HepG2 (cell line): Measurements from ENCODE around the gene FURIN. TPM values are rescaled to one million over a fixed set of nuclear protein-coding genes. Genes with fewer than 3 reads are reported as not detected.

Experiments used
- ATAC-seq: fragments of 200-7000 bp; cut with Tn5 transposase; 3 replicates; pipeline ENCODE4 v1.9.1; 2020; ENCODE audit warnings: mild to moderate bottlenecking, moderate library complexity
- BruUV-seq: library from RNA; stranded (reverse); fragments of 400-500 nt; replicated peaks from 2 replicates; lab custom pipeline; 2021; lab: Mats Ljungman, UMichigan
- CTCF ChIA-PET: fragments of 300-600 bp; formaldehyde crosslinking; extraction: SDS; loops from one replicate; lab custom pipeline; 2021; ENCODE audit warnings: low total read pairs, inconsistent platforms, low intra/inter-chr PET ratio; lab: Yijun Ruan, JAX
- POLR2A ChIA-PET: fragments of 350-600 bp; sonication (Branson Sonifier 250); formaldehyde crosslinking; loops from one replicate; lab custom pipeline; 2020; ENCODE audit warnings: antibody characterized with exemption, inconsistent platforms; lab: Yijun Ruan, JAX
- DNase-seq: peaks from one replicate; pipeline ENCODE4 v3.0.0-alpha.2; 2015; ENCODE audit warnings: low spot score
- FAIRE-seq: peaks from 3 replicates; lab custom pipeline; 2011; peaks lifted over from hg19 to GRCh38; lab: Jason Lieb, UNC
- H2AFZ ChIP-seq: one replicate; pipeline ENCODE4 v1.6.1; 2011; ENCODE audit warnings: low read length, inconsistent platforms
- H3K27ac ChIP-seq: fragments of 300-600 bp; 3 replicates; pipeline ENCODE4 v1.8.0; 2011; ENCODE audit warnings: mixed run types, mild to moderate bottlenecking, mixed read lengths, low read length, inconsistent platforms; ENCODE audit not compliant: insufficient read depth; ENCODE audit errors: extremely low read length
- H3K27me3 ChIP-seq, 2 experiments: fragments of 200-600 bp in 1 of 2; 2 replicates in 1 of 2; 3 replicates in 1 of 2; pipeline versions ENCODE4 v1.6.0 to v1.8.0; 2011; ENCODE audit warnings: low read length in 2 of 2, mild to moderate bottlenecking in 2 of 2, moderate library complexity in 2 of 2, inconsistent platforms in 1 of 2; ENCODE audit not compliant: insufficient read depth in 2 of 2, control insufficient read depth in 1 of 2
- H3K36me3 ChIP-seq, 2 experiments: fragments of 200-600 bp in 1 of 2; replicated peaks in 1 of 2; 2 replicates in 1 of 2; 3 replicates in 1 of 2; pipeline versions ENCODE4 v1.5.1 to v1.8.0; 2011; ENCODE audit warnings: low read length in 2 of 2, inconsistent platforms in 1 of 2; ENCODE audit not compliant: insufficient read depth in 2 of 2, control insufficient read depth in 1 of 2
- H3K4me1 ChIP-seq: 2 replicates; pipeline ENCODE4 v1.5.1; 2012; ENCODE audit warnings: low read length, inconsistent platforms; ENCODE audit not compliant: insufficient read depth
- H3K4me2 ChIP-seq: 2 replicates; pipeline ENCODE4 v1.6.0; 2011; ENCODE audit warnings: low read depth, low read length, inconsistent platforms
- H3K4me3 ChIP-seq, 3 experiments: fragments of 200-600 bp in 1 of 3; sonication (generic), shearing (Covaris generic) in 1 of 3; replicated peaks in 1 of 3; 2 replicates each; pipeline ENCODE4 v1.5.1; 2011 to 2016; ENCODE audit warnings: low read length in 3 of 3, inconsistent platforms in 2 of 3, low read depth in 2 of 3, mild to moderate bottlenecking in 2 of 3, control low read depth in 1 of 3, mixed read lengths in 1 of 3; ENCODE audit not compliant: insufficient read depth in 1 of 3
- H3K79me2 ChIP-seq: one replicate; pipeline ENCODE4 v1.6.1; 2011; ENCODE audit warnings: low read length, inconsistent platforms; ENCODE audit not compliant: insufficient read depth
- H3K9ac ChIP-seq: 2 replicates; pipeline ENCODE4 v1.6.0; 2011; ENCODE audit warnings: mild to moderate bottlenecking, low read depth, low read length, inconsistent platforms; ENCODE audit not compliant: insufficient read depth
- H3K9me3 ChIP-seq: 2 replicates; pipeline ENCODE4 v1.5.1; 2012; ENCODE audit warnings: mild to moderate bottlenecking, low read length
- H4K20me1 ChIP-seq: 2 replicates; pipeline ENCODE4 v1.6.0; 2011; ENCODE audit warnings: inconsistent platforms, mild to moderate bottlenecking, low read length, moderate library complexity; ENCODE audit not compliant: insufficient read depth
- AGO2 ChIP-seq: fragments of 200-400 bp; formaldehyde crosslinking; optimal IDR thresholded peaks from 2 replicates; pipeline ENCODE3; 2017; ENCODE audit warnings: mild to moderate bottlenecking, low read depth, low read length, moderate library complexity
- FOXC1 ChIP-seq: sonication (generic); formaldehyde crosslinking; IDR thresholded peaks from 2 replicates; pipeline ENCODE4 v1.8.0; 2022; ENCODE audit warnings: mild to moderate bottlenecking, missing genetic modification reagents, borderline replicate concordance
- PPARG ChIP-seq: conservative IDR thresholded peaks from 2 replicates; pipeline ENCODE4 v1.6.1; 2016; ENCODE audit warnings: missing biosample characterization, missing genetic modification reagents
- SNAPC2 ChIP-seq: sonication (generic); formaldehyde crosslinking; IDR thresholded peaks from 2 replicates; pipeline ENCODE4 v1.8.1; 2022; ENCODE audit warnings: mild to moderate bottlenecking, missing genetic modification reagents
- SRSF9 ChIP-seq: fragments of 200-400 bp; formaldehyde crosslinking; IDR thresholded peaks from 2 replicates; pipeline ENCODE4 v1.6.1; 2018; ENCODE audit warnings: borderline replicate concordance, mild to moderate bottlenecking, low read depth, low read length; ENCODE audit not compliant: insufficient read depth, poor library complexity, severe bottlenecking
- ZBTB39 ChIP-seq: sonication (generic); formaldehyde crosslinking; IDR thresholded peaks from 2 replicates; pipeline ENCODE4 v1.5.0; 2020; ENCODE audit warnings: missing genetic modification reagents
- ZNF30 ChIP-seq: sonication (generic); formaldehyde crosslinking; IDR thresholded peaks from 2 replicates; pipeline ENCODE4 v1.5.0; 2020; ENCODE audit warnings: mild to moderate bottlenecking, missing genetic modification reagents
- ZNF597 ChIP-seq: sonication (generic); formaldehyde crosslinking; IDR thresholded peaks from 2 replicates; pipeline ENCODE4 v1.5.0; 2020; ENCODE audit warnings: missing genetic modification reagents
- ZNF768 ChIP-seq: sonication (generic); formaldehyde crosslinking; IDR thresholded peaks from 2 replicates; pipeline ENCODE4 v1.4.0; 2020; ENCODE audit warnings: missing genetic modification reagents
- ZSCAN22 ChIP-seq: sonication (generic); formaldehyde crosslinking; IDR thresholded peaks from 2 replicates; pipeline ENCODE4 v1.4.0; 2020; ENCODE audit warnings: mild to moderate bottlenecking, missing genetic modification reagents
- WGBS: methylation state at CpG from one replicate; pipeline ENCODE4 v1.1.6; 2017; ENCODE audit warnings: low lambda C conversion rate; 5-methylcytosine and 5-hydroxymethylcytosine counted together
- in situ Hi-C: cut with HindIII; loops from 2 replicates; pipeline ENCODE4 v1.10.0; 2017; ENCODE audit warnings: low pct_unique_long_range_greater_than_20kb; ENCODE audit not compliant: extremely low pct_ligation_motif_present
- intact Hi-C: fragments of 100-400 bp; cut with micrococcal nuclease; formaldehyde crosslinking; loops from one replicate; pipeline ENCODE4 v1.10.0; 2022; ENCODE audit not compliant: unreplicated experiment
- polyA plus RNA-seq, 8 experiments: library from polyadenylated mRNA; depleted of rRNA in 3 of 8; stranded (reverse) in 7 of 8; unstranded in 1 of 8; fragments of >200 nt; fragmentation: Illumina TruSeq in 4 of 8; extraction: Trizol in 4 of 8; gene quantifications; 2 replicates each; pipeline versions ENCODE4 v1.2.1 to v1.2.3, GENCODE V29; 2011 to 2016; ENCODE audit warnings: low read depth in 4 of 8, missing spikeins in 1 of 8, mixed read lengths in 1 of 8; ENCODE audit not compliant: insufficient read depth in 1 of 8
- total RNA-seq, 5 experiments: library from RNA; depleted of rRNA; stranded (reverse); fragments of >200 nt; fragmentation: Illumina TruSeq; extraction: Trizol; gene quantifications; 2 replicates each; pipeline ENCODE4 v1.2.3, GENCODE V29; 2016; ENCODE audit warnings: low read depth in 1 of 5

The FURIN gene
- total and polyA plus RNA-seq, 2 of the 13 experiments (the other 11 are each of a cell fraction or from before 2014, with no cell fraction given): 15.2 to 17.4 TPM

DNA sequence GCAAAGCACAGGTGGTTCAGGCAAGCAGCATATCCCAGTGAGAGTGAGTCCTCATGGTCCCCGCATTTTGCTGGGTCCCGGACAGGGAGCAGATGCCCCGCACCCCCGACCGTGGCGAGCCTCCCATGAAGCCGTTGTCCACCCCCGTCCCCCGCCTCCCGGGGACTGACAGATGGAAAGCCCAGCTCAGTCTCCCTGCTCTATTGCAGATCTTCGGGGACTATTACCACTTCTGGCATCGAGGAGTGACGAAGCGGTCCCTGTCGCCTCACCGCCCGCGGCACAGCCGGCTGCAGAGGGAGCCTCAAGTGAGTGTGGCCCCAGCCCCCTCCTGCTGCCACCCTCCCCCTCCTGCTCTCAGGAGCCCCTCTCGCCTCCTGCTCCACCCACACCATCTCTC lies 7.7 kb downstream of the FURIN start:
- peaks cover 7 to 43% of the 10 kb centered on the region in 2 experiments; a peak in 4 of 5 replicates for H3K36me3 ChIP-seq
- H3K4me1 ChIP-seq: peaks cover 35% of the 10 kb centered on the region

GRCh38 chr15:90876512-90877170 lies 8.3 kb downstream of the FURIN start:
- no peaks in the 10 kb centered on the region for H3K9me3 ChIP-seq
- H4K20me1 ChIP-seq: peaks cover 25% of the 10 kb centered on the region; the same call in 1 of the 2 replicates
- no peak for ATAC-seq
- no TSS peak for BruUV-seq
- H3K27ac ChIP-seq: no peak overlapping the region
- ChIA-PET POLR2A (no interaction called here), CTCF (no interaction called here)
- WGBS: over 99% methylated on average over 13 of the region's 15 CpGs
- H3K36me3 ChIP-seq: peaks cover 7 to 43% of the 10 kb centered on the region in 2 experiments; a peak in 4 of 5 replicates
- H3K79me2 ChIP-seq: peaks cover 10% of the 10 kb centered on the region
- FAIRE-seq: no peak
- peaks cover 35% of the 10 kb centered on the region for H3K4me1 ChIP-seq
- DNase-seq: no peak
- TF ChIP-seq ZNF597 (CRISPR knock-in tag) (no peak), PPARG (CRISPR knock-in tag) (no peak), ZBTB39 (no peak), SNAPC2 (CRISPR knock-in tag) (no peak), ZNF30 (no peak)
- intact Hi-C loops (no loop called here), in situ Hi-C loops (no loop called here)
- no peak overlapping the region for H3K4me2 ChIP-seq
- H3K27me3 ChIP-seq: no peaks in the 10 kb centered on the region; a peak in 2 of 5 replicates
- H3K4me3 ChIP-seq: no peak overlapping the region
- no peak overlapping the region for H3K9ac ChIP-seq
- H2AFZ ChIP-seq: no peak overlapping the region

More for the DNA sequence above, 7.7 kb downstream of the FURIN start:
- DNase-seq (no peak), ATAC-seq (no peak), FAIRE-seq (no peak)
- WGBS: 99% methylated on average over 14 of the region's 20 CpGs
- Histone ChIP-seq H4K20me1 (peaks cover 25% of the 10 kb centered on the region; the same call in 1 of the 2 replicates), H3K9me3 (no peaks in the 10 kb centered on the region), H2AFZ (no peak overlapping the region), H3K27ac (no peak overlapping the region), H3K27me3 (no peaks in the 10 kb centered on the region; a peak in 2 of 5 replicates), H3K4me2 (no peak overlapping the region), H3K79me2 (peaks cover 10% of the 10 kb centered on the region), H3K9ac (no peak overlapping the region), H3K4me3 (no peak overlapping the region)
- TF ChIP-seq ZNF768 (0 out of 2 replicates have a peak, but pooled peaks have one; percentile 14), SRSF9 (no peak), AGO2 (peak; percentile 7), ZSCAN22 (CRISPR knock-in tag) (no peak), FOXC1 (no peak)
- BruUV-seq: no TSS peak
- in situ Hi-C loops (no loop called here), intact Hi-C loops (no loop called here)
- POLR2A ChIA-PET: no interaction called here
- CTCF ChIA-PET: no interaction called here
